GM12875 (cell line): ENCODE results near the gene SETBP1.

ENCODE experiments used
- H3K4me3 ChIP-seq: one replicate; pipeline ENCODE4 v1.5.1; 2011; ENCODE audit warnings: low read depth, low read length, control low read depth
- CTCF ChIP-seq: IDR thresholded peaks from 2 replicates; pipeline ENCODE4 v1.5.1; 2011; ENCODE audit warnings: low read depth, mild to moderate bottlenecking, control low read depth, inconsistent platforms, low read length, moderate library complexity, borderline replicate concordance; ENCODE audit not compliant: insufficient read depth

Gene SETBP1

GRCh38 chr18:44786688-44787087, 106.0 kb downstream of the SETBP1 start:
- peak overlapping the region; percentile 19 for H3K4me3 ChIP-seq
- no peak for TF ChIP-seq CTCF

DNA sequence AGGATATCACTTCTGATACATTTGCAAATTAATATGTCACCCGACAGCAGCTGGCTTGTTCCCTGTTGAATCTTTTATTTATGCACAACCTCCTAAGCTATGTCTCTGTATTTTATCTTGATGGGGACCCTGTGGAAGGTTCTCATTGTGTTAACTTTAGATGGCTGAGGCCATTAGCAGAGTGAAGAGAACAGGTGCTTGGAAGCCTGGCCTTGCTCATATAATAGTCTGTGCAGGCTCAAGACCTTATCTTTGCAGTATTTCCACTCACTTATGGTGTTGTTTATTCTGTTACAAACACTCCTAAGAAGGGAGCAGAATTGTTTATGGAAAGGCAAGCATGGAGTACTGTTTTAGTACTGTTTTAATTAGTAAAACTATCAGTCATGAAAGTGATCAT, 107.6 kb downstream of the SETBP1 start:
- no peak for TF ChIP-seq CTCF
- no peak overlapping the region for H3K4me3 ChIP-seq

DNA sequence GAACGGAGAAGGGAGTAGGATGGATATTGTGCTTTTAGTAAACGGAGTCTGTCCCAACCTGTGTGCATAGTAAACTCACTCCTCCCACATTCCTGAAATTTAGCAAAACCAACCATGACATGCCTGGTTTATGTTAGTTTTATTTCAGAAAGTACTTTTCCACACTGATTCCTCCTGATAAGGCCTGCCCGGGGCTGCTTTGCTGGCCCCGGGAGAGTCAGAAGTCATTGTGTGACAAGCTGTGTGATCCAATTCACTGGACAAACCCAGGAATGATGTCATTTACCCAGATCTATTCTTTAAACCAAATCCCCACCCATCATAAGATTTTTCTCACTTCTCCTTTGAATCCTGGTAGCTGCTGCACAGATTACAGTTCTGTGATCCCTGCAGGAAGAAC, 109.0 kb downstream of the SETBP1 start:
- no peak for TF ChIP-seq CTCF
- H3K4me3 ChIP-seq = no peak overlapping the region

GRCh38 chr18:44790860-44791259, 110.2 kb downstream of the SETBP1 start:
- no peak for TF ChIP-seq CTCF
- no peak overlapping the region for H3K4me3 ChIP-seq

DNA sequence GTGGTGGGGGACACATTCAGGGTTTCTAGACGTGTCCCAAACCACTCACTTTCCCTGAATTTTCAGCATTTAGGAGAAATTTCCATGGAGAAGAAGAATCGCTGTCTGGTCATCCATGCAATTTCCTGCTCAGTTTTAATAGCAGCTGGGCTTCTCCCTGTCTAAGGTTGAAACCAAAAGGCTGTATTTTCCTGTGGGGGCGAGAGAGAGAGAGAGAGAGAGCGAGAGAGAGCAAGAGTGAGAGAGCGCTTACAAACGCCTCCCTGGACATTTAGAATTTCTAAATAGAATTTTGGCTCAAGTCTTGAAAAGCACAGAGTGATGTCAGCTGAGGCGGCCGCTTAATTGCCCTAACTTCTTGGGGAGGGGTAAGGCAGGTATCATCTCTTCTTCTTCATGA, 110.8 kb downstream of the SETBP1 start:
- H3K4me3 ChIP-seq = no peak overlapping the region
- no peak for TF ChIP-seq CTCF

DNA sequence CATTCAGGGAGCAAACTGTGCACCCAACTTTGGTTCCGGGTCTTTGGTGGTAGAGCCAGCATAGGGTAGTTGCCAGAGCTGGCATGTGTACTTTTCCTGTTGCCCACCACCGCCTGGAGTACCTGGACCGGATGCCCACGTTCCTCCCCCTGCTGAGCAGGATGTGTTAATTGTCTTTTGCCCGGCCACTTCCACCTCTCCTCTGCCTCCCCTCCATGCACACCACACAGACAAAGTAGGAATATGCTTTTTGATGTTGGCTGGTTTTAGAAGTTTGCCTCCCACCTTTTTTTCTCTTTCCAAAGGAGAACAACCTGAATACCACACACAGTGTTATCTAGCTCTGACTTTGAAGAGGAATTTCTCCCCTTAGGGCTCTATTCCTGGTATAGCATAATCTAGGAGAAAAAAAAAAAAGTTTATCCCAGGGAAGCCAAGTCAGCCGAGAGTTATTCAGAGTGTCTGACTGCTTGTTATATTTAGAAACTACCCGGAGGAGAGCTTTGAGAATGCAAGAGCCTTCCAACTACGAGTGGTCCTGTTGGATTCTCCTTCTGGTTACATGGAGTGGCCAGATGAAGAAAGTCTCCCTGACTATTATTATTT, 111.9 kb downstream of the SETBP1 start:
- no peak for TF ChIP-seq CTCF
- no peak overlapping the region for H3K4me3 ChIP-seq

DNA sequence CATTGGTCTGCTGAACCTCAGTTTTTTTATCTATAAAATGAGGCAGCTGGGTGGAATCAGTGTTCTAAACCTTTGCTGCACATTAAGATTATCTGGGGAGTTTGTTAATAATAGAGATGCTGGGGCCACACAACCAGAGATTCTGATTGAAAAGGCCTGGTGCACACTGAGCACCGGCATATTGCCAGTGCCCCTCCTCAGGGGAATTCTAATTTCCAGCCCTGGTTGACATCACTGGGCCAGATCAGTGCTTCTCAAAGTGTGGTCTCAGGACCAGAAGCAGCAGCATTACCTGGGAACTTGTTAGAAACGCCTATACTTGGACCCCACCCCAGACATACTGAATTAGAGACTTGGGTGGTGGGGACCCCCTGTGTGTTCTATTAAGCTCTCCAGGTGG, 112.5 kb downstream of the SETBP1 start:
- no peak overlapping the region for H3K4me3 ChIP-seq
- TF ChIP-seq CTCF = no peak
